Measurements from ENCODE around the gene NDUFB3.

GRCh38 chr2:201093573-201093972 lies 21.8 kb downstream of the NDUFB3 start:
- TF ChIP-seq EZH2 (IDR thresholded peaks at IDR 0.05; ENCODE audit: insufficient read depth, low read length) (no peak), CTCF (IDR thresholded peaks at IDR 0.05; ENCODE audit: insufficient read depth, low read depth, low read length) (no peak)
